Stimulated activated CD4-positive, alpha-beta T cell treated with anti-CD3 and anti-CD28 coated beads, Interleukin-4, amount 100 ng/mL, for 48 hours (primary cell): ENCODE results near the gene PET100.
"Not testable (repeated sequence)": the region's sequence is repeated elsewhere in the genome, so short reads cannot be mapped to it uniquely, and the experiment has no call there.

Experiments used
- DNase-seq, 2 donors: peaks; one replicate each; pipeline ENCODE4 v3.0.0-alpha.2; 2020; ENCODE audit warnings: low read depth in 2 of 2

Gene PET100

GRCh38 chr19:7633698-7634097 lies 4.1 kb downstream of the PET100 start, which contains the start of gene PCP2:
TSS of gene PCP2 (minus strand) at chr19:7633719. CDS start at chr19:7633457, 262 bp downstream.
- DNase-seq: no peak

GRCh38 chr19:7635670-7636069 lies 6.1 kb downstream of the PET100 start:
- DNase-seq: no peak

GRCh38 chr19:7636317-7636690 lies 6.7 kb downstream of the PET100 start:
- DNase-seq: no peak

- peak; percentile 83 to 94 for DNase-seq
Observed at GRCh38 chr19:7636691-7637373, 7.2 kb downstream of the PET100 start, which contains the start of gene STXBP2. TSS of gene STXBP2 (plus strand) at chr19:7637110. CDS start at chr19:7637150, 40 bp downstream.

- no peak for DNase-seq
Observed at GRCh38 chr19:7637374-7638256, 8.0 kb downstream of the PET100 start.

- no peak for DNase-seq
Observed at GRCh38 chr19:7638802-7639465, 9.3 kb downstream of the PET100 start.

GRCh38 chr19:7639863-7640348 lies 10.3 kb downstream of the PET100 start:
- DNase-seq: no peak

GRCh38 chr19:7640803-7641202 lies 11.2 kb downstream of the PET100 start:
- no peak for DNase-seq

- no peak for DNase-seq
Observed at GRCh38 chr19:7641290-7642276, 12.0 kb downstream of the PET100 start.

GRCh38 chr19:7642295-7643030 lies 12.9 kb downstream of the PET100 start:
- no peak for DNase-seq

- no peak for DNase-seq
Observed at GRCh38 chr19:7643031-7643415, 13.4 kb downstream of the PET100 start.

- DNase-seq: not testable (repeated sequence)
Observed at GRCh38 chr19:7643629-7644549, 14.3 kb downstream of the PET100 start.

GRCh38 chr19:7644550-7644877 lies 14.9 kb downstream of the PET100 start:
- DNase-seq: no peak

- no peak for DNase-seq
Observed at GRCh38 chr19:7645163-7645562, 15.6 kb downstream of the PET100 start.

GRCh38 chr19:7645656-7646425 lies 16.2 kb downstream of the PET100 start:
- no peak for DNase-seq

- no peak for DNase-seq
Observed at GRCh38 chr19:7646426-7646700, 16.8 kb downstream of the PET100 start.

GRCh38 chr19:7647156-7647555 lies 17.6 kb downstream of the PET100 start:
- no peak for DNase-seq

- no peak for DNase-seq
Observed at GRCh38 chr19:7648265-7649014, 18.8 kb downstream of the PET100 start.
